ENCODE results near the gene SHROOM2. TPM values are rescaled to one million over a fixed set of nuclear protein-coding genes. Genes with fewer than 3 reads are reported as not detected.

Gene SHROOM2
- total and polyA plus RNA-seq, 2 of the 4 experiments (the other 2 are of a cell fraction) = 8.1 to 14.2 TPM

- no peak overlapping the region for H2BK120ac ChIP-seq (ENCODE audit: low read depth, low read length)
- no peak overlapping the region; the same call in 1 of the 2 replicates for H3K18ac ChIP-seq (ENCODE audit: low read depth, low read length)
- H4K5ac ChIP-seq (ENCODE audit: low read depth, low read length) = no peak overlapping the region
- no peak for TF ChIP-seq RAD21 (IDR thresholded peaks at IDR 0.05; ENCODE audit: low read length)
- no peak for TF ChIP-seq CEBPB (IDR thresholded peaks at IDR 0.05; ENCODE audit: low read depth, low read length)
- no peak for TF ChIP-seq SMC3 (IDR thresholded peaks at IDR 0.05; ENCODE audit: low read depth, low read length)
- TF ChIP-seq USF2 (IDR thresholded peaks at IDR 0.05; ENCODE audit: low read depth, low read length) = no peak
- H3K4me3 ChIP-seq (ENCODE audit: insufficient read depth, low read depth, low read length) = no peak overlapping the region
- H3K9me3 ChIP-seq (ENCODE audit: control insufficient read depth, insufficient read depth, low read length) = no peaks in the 10 kb centered on the region; the same call in 1 of the 2 replicates
- intact Hi-C loops (cut with micrococcal nuclease) (no loop called here), in situ Hi-C loops (cut with MboI; ENCODE audit: low sequenced_read_pairs) (no loop called here), dilution Hi-C loops (cut with HindIII; ENCODE audit: low sequenced_read_pairs, unreplicated experiment) (no loop called here)
- CTCF ChIA-PET = no interaction called here
- H3K36me3 ChIP-seq (ENCODE audit: control insufficient read depth, insufficient read depth, low read length) = no peaks in the 10 kb centered on the region
- H3K23ac ChIP-seq (ENCODE audit: low read depth, low read length) = no peak overlapping the region
- H2AK9ac ChIP-seq (replicated peaks; ENCODE audit: low read depth, low read length, poor library complexity) = no peak overlapping the region
- no peak overlapping the region for H3K4ac ChIP-seq (ENCODE audit: low read depth, low read length)
- ATAC-seq (ENCODE audit: low read depth) (no peak), DNase-seq (no peak)
- POLR2A ChIA-PET (ENCODE audit: unreplicated experiment) = no interaction called here
- H2AFZ ChIP-seq (replicated peaks; ENCODE audit: low read length, poor library complexity) = no peak overlapping the region
- no peak overlapping the region for H2BK5ac ChIP-seq (ENCODE audit: low read depth, low read length, poor library complexity, severe bottlenecking)
- no peak overlapping the region for H3K27ac ChIP-seq (ENCODE audit: insufficient read depth, low read length)
- H4K91ac ChIP-seq (ENCODE audit: insufficient read depth, low read depth, low read length) = no peak overlapping the region
- H4K8ac ChIP-seq (ENCODE audit: low read depth in 2 of 2, low read length in 2 of 2) = no peak overlapping the region
- H3K27me3 ChIP-seq (ENCODE audit: control insufficient read depth, insufficient read depth, low read length) = no peaks in the 10 kb centered on the region
- peaks cover 3% of the 10 kb centered on the region; the same call in 1 of the 2 replicates for H3K9me1 ChIP-seq (ENCODE audit: insufficient read depth, low read length)
- H3K79me1 ChIP-seq (ENCODE audit: low read depth in 1 of 2, low read length in 2 of 2) = no peaks in the 10 kb centered on the region
- H3K9ac ChIP-seq (ENCODE audit: low read depth, low read length) = no peak overlapping the region
- peaks cover 3% of the 10 kb centered on the region; the same call in 1 of the 2 replicates for H3K4me1 ChIP-seq (ENCODE audit: control insufficient read depth, insufficient read depth, low read length)
- no peak overlapping the region for H3K56ac ChIP-seq (ENCODE audit: extremely low read depth, insufficient read depth, low read length)
- no TSS peak for BruUV-seq (replicated peaks)
- no peak overlapping the region for H3K14ac ChIP-seq (replicated peaks; ENCODE audit: low read depth, low read length)
- 0 out of 3 replicates have a peak overlapping the region, but pooled peaks have one; percentile 27 for H2BK15ac ChIP-seq (ENCODE audit: low read depth, low read length)
- H3K4me2 ChIP-seq (ENCODE audit: low read depth, low read length) = no peak overlapping the region
- H2AK5ac ChIP-seq (ENCODE audit: low read depth, low read length) = no peak overlapping the region; the same call in 1 of the 2 replicates
- H4K20me1 ChIP-seq (ENCODE audit: insufficient read depth, low read length) = no peaks in the 10 kb centered on the region
- WGBS, 2 experiments (ENCODE audit: extremely low coverage in 2 of 2, insufficient read length in 1 of 2) = no CpG with 5 or more reads among the region's 1 CpG
- 0 out of 2 replicates have a peak overlapping the region, but pooled peaks have one; percentile 66 for H2BK20ac ChIP-seq (ENCODE audit: low read depth, low read length)
These were observed 74.6 kb downstream of the SHROOM2 start for GRCh38 chrX:9860826-9861225.
